Measurements from ENCODE around the gene VAT1. TPM values are rescaled to one million over a fixed set of nuclear protein-coding genes. Genes with fewer than 3 reads are reported as not detected.
A peak's percentile ranks its signal among the peaks of the same experiment; 100 is the strongest.
"Not testable (repeated sequence)": the region's sequence is repeated elsewhere in the genome, so short reads cannot be mapped to it uniquely, and the experiment has no call there.

Gene VAT1
- total and polyA plus RNA-seq, 7 experiments from 2014 or later = 12.8 to 52.3 (median 34.9) TPM

- Mint-ChIP-seq H3K27ac (peak within 1 kb of the TSS; percentile 89 to 100 (median 99)), H3K27me3 (no peaks in the 10 kb centered on the region), H3K4me1 (peaks cover 16 to 29% (median 24%) of the 10 kb centered on the region in 7 donors), H3K36me3 (peaks cover 0 to 22% (median 13%) of the 10 kb centered on the region in 5 donors), H3K4me3 (peak within 1 kb of the TSS; percentile 74 to 98 (median 95)), H3K9me3 (no peaks in the 10 kb centered on the region)
- Histone ChIP-seq H3K27me3 (ENCODE audit: control insufficient read depth in 2 of 2, insufficient read depth in 2 of 2, low read length in 2 of 2) (no peaks in the 10 kb centered on the region), H3K36me3 (ENCODE audit: control insufficient read depth in 2 of 3, insufficient read depth in 3 of 3, low read length in 3 of 3) (peaks cover 8 to 36% (median 9%) of the 10 kb centered on the region in 3 experiments), H3K4me1 (ENCODE audit: control insufficient read depth in 2 of 2, insufficient read depth in 2 of 2, low read length in 2 of 2) (peaks cover 15 to 18% of the 10 kb centered on the region in 2 donors), H3K4me3 (ENCODE audit: low read length) (peak within 1 kb of the TSS; percentile 91), H3K9me3 (ENCODE audit: control insufficient read depth in 2 of 3, low read length in 3 of 3) (no peaks in the 10 kb centered on the region), H3K27ac (ENCODE audit: low read depth, low read length) (peak within 1 kb of the TSS; percentile 97)
- ATAC-seq (peak; percentile 97), DNase-seq (peak; percentile 89 to 99 (median 98))
- POLR2A ChIA-PET = interaction anchor here (0.5 to 3.4 kb wide), 41 partner anchors 9 to 1200 kb away, joined by 3 to 68 read pairs (median 6); partner anchors contain the start of genes ARL4D, BECN1, DHX8 and DNAJC7
- CTCF ChIA-PET = interaction anchor here (0.8 to 2.4 kb wide), 12 partner anchors 9 to 486 kb away, joined by 3 to 10 read pairs (median 4); partner anchors contain the start of genes DHX8, IFI35 and TMEM106A
- intact Hi-C loops (cut with micrococcal nuclease) = loop anchor here (1.0 to 5.0 kb wide), 19 partner anchors 8 to 485 kb away; partner anchors contain the start of genes AARSD1 (in 2 of the 2), BRCA1 (in 2 of the 2), DHX8 (in 2 of the 2) and PSME3 (in 2 of the 2)
Observed at GRCh38 chr17:42997984-42998938, 23.9 kb downstream of the VAT1 start, which contains the start of gene RPL27. TSS of gene RPL27 (plus strand) at chr17:42998419. CDS start at chr17:42998751, 332 bp downstream.

DNA sequence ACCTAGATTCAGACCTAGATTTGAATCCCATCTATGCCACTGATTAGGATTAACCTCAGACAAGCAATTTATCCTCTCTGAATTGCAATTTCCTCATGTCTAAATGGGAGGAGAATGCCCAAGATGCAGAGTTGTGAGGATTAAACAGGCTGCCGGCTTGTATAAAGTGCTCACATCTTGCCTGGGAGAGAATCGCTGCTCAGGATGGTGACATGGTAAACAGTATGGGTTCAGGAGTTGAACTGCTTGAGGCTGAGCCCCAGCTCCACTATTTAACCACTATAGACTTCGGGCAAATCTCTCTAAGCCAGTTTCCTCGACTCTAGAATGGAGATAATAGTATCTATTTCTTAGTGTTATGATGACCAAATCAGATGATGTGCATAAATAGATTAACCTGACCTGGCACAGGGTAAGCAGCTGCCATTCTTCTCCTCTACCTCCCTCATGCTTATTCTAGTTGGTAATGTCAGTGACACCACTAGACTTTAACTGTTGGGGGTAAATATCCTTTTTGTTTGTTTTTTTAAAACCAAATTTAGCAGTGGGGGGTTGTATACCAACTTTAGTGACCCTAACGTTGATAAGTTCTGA lies 24.7 kb downstream of the VAT1 start:
- Mint-ChIP-seq H3K36me3 (peaks cover 0 to 27% (median 14%) of the 10 kb centered on the region in 5 donors), H3K27me3 (no peaks in the 10 kb centered on the region), H3K9me3 (no peaks in the 10 kb centered on the region), H3K4me1 (peaks cover 16 to 29% (median 24%) of the 10 kb centered on the region in 7 donors), H3K27ac (peak overlapping the region; percentile 9 to 100 (median 98)), H3K4me3 (peak overlapping the region in 9 of 10 donors; percentile 74 to 98 (median 94))
- Histone ChIP-seq H3K4me3 (ENCODE audit: low read length) (peak overlapping the region; percentile 12), H3K27me3 (ENCODE audit: control insufficient read depth in 2 of 2, insufficient read depth in 2 of 2, low read length in 2 of 2) (no peaks in the 10 kb centered on the region), H3K27ac (ENCODE audit: low read depth, low read length) (peak overlapping the region; percentile 59), H3K4me1 (ENCODE audit: control insufficient read depth in 2 of 2, insufficient read depth in 2 of 2, low read length in 2 of 2) (peaks cover 15 to 18% of the 10 kb centered on the region in 2 donors), H3K36me3 (ENCODE audit: control insufficient read depth in 2 of 3, insufficient read depth in 3 of 3, low read length in 3 of 3) (peaks cover 5 to 36% (median 5%) of the 10 kb centered on the region in 3 experiments), H3K9me3 (ENCODE audit: control insufficient read depth in 2 of 3, low read length in 3 of 3) (no peaks in the 10 kb centered on the region)
- intact Hi-C loops (cut with micrococcal nuclease) = loop anchor here in 1 of 2 donors (5.0 kb wide), 2 partner anchors 420 to 485 kb away; partner anchors contain the start of genes DHX8 and PSMC3IP
- ATAC-seq (no peak), DNase-seq (no peak)
- CTCF ChIA-PET = interaction anchor here (0.8 to 2.4 kb wide), 10 partner anchors 10 to 487 kb away, joined by 3 to 10 read pairs (median 6); partner anchors contain the start of genes DHX8, IFI35 and TMEM106A
- POLR2A ChIA-PET = interaction anchor here (0.6 to 3.4 kb wide), 33 partner anchors 10 to 1017 kb away, joined by 3 to 68 read pairs (median 7); partner anchors contain the start of genes ARL4D, BECN1, DHX8 and DNAJC7

GRCh38 chr17:42993913-42994312 lies 28.3 kb downstream of the VAT1 start:
- H3K4me1 ChIP-seq (ENCODE audit: control insufficient read depth in 2 of 2, insufficient read depth in 2 of 2, low read length in 2 of 2); H3K9me3 ChIP-seq (ENCODE audit: control insufficient read depth in 2 of 3, low read length in 3 of 3); H3K4me3 ChIP-seq (ENCODE audit: low read length); DNase-seq; H3K27me3 ChIP-seq (ENCODE audit: control insufficient read depth in 2 of 2, insufficient read depth in 2 of 2, low read length in 2 of 2); H3K4me3 Mint-ChIP-seq; POLR2A ChIA-PET; H3K9me3 Mint-ChIP-seq; H3K27ac ChIP-seq (ENCODE audit: low read depth, low read length); intact Hi-C loops (cut with micrococcal nuclease); H3K27me3 Mint-ChIP-seq; ATAC-seq: not testable (repeated sequence)
- Mint-ChIP-seq H3K27ac (peak overlapping the region in 5 of 9 donors; percentile 9 to 36 (median 22)), H3K36me3 (peaks cover 8 to 25% (median 12%) of the 10 kb centered on the region in 5 donors), H3K4me1 (peaks cover 5 to 14% (median 12%) of the 10 kb centered on the region in 7 donors)
- peaks cover 19 to 44% (median 22%) of the 10 kb centered on the region in 3 experiments for H3K36me3 ChIP-seq (ENCODE audit: control insufficient read depth in 2 of 3, insufficient read depth in 3 of 3, low read length in 3 of 3)
- CTCF ChIA-PET = interaction anchor here (0.9 kb wide), 1 partner anchor 348 kb away, joined by 3 read pairs; no protein-coding TSS in a partner anchor

DNA sequence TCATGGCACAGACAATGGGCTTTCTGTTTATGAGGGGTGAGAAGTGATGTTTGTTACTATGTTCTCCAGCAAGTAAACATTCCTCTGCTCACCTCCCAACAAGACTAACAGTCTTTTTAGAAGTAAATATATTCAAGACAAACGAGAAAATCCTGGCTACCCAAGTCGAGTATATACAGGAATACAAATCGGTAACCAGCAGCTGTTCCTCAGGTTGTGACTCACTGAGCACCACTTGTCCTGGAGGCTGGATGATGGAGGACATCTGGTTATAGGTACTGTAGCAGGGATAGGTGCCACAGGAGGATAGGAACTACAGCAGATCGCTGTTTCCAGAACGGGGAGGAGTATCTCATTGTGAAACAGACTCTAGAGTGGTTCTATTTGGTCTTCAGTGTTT lies 29.3 kb downstream of the VAT1 start:
- ChIA-PET CTCF (no interaction called here), POLR2A (interaction anchor here (0.6 kb wide), 1 partner anchor 368 kb away, joined by 3 read pairs; no protein-coding TSS in a partner anchor)
- Histone ChIP-seq H3K27me3 (ENCODE audit: control insufficient read depth in 2 of 2, insufficient read depth in 2 of 2, low read length in 2 of 2) (no peaks in the 10 kb centered on the region), H3K36me3 (ENCODE audit: control insufficient read depth in 2 of 3, insufficient read depth in 3 of 3, low read length in 3 of 3) (peaks cover 19 to 55% (median 27%) of the 10 kb centered on the region in 3 experiments), H3K27ac (ENCODE audit: low read depth, low read length) (no peak overlapping the region), H3K4me3 (ENCODE audit: low read length) (no peak overlapping the region), H3K4me1 (ENCODE audit: control insufficient read depth in 2 of 2, insufficient read depth in 2 of 2, low read length in 2 of 2) (peaks cover 5 to 6% of the 10 kb centered on the region in 2 donors), H3K9me3 (ENCODE audit: control insufficient read depth in 2 of 3, low read length in 3 of 3) (no peaks in the 10 kb centered on the region)
- Mint-ChIP-seq H3K4me3 (no peak overlapping the region), H3K27me3 (no peaks in the 10 kb centered on the region), H3K4me1 (peaks cover 2 to 9% (median 7%) of the 10 kb centered on the region in 7 donors), H3K36me3 (peaks cover 8 to 35% (median 11%) of the 10 kb centered on the region in 5 donors), H3K9me3 (no peaks in the 10 kb centered on the region), H3K27ac (peak overlapping the region in 2 of 9 donors; percentile 28 to 38)
- intact Hi-C loops (cut with micrococcal nuclease) = no loop called here
- no peak for DNase-seq
- ATAC-seq = no peak

- intact Hi-C loops (cut with micrococcal nuclease) = no loop called here
- Histone ChIP-seq H3K27me3 (ENCODE audit: control insufficient read depth in 2 of 2, insufficient read depth in 2 of 2, low read length in 2 of 2) (no peaks in the 10 kb centered on the region), H3K27ac (ENCODE audit: low read depth, low read length) (no peak overlapping the region), H3K4me3 (ENCODE audit: low read length) (no peak overlapping the region), H3K4me1 (ENCODE audit: control insufficient read depth in 2 of 2, insufficient read depth in 2 of 2, low read length in 2 of 2) (no peaks in the 10 kb centered on the region), H3K9me3 (ENCODE audit: control insufficient read depth in 2 of 3, low read length in 3 of 3) (no peaks in the 10 kb centered on the region), H3K36me3 (ENCODE audit: control insufficient read depth in 2 of 3, insufficient read depth in 3 of 3, low read length in 3 of 3) (peaks cover 19 to 67% (median 27%) of the 10 kb centered on the region in 3 experiments)
- DNase-seq = no peak
- Mint-ChIP-seq H3K4me3 (no peak overlapping the region), H3K27ac (no peak overlapping the region), H3K27me3 (no peaks in the 10 kb centered on the region), H3K36me3 (peaks cover 11 to 38% (median 20%) of the 10 kb centered on the region in 5 donors), H3K4me1 (peaks cover 0 to 3% (median 0%) of the 10 kb centered on the region in 7 donors), H3K9me3 (no peaks in the 10 kb centered on the region)
- ChIA-PET CTCF (no interaction called here), POLR2A (no interaction called here)
- no peak for ATAC-seq
Observed at GRCh38 chr17:42991471-42991870, 30.7 kb downstream of the VAT1 start.
